A549 (cell line): Measurements from ENCODE around the gene GMCL1. TPM values are rescaled to one million over a fixed set of nuclear protein-coding genes. Genes with fewer than 3 reads are reported as not detected.
A peak's percentile ranks its signal among the peaks of the same experiment; 100 is the strongest.

Experiments
- ATAC-seq, 2 experiments: fragments of 200-7000 bp in 1 of 2; fragments of >200 bp in 1 of 2; cut with Nextera tagmentation in 1 of 2; cut with Tn5 transposase in 1 of 2; 3 replicates each; pipeline versions ENCODE4 v1.8.0 to v1.9.1; 2018 to 2020; ENCODE audit warnings: mild to moderate bottlenecking in 1 of 2, moderate library complexity in 1 of 2
- CTCF ChIA-PET: fragments of 300-600 bp; sonication (Branson Sonifier 250); formaldehyde crosslinking; extraction: SDS; loops from one replicate; lab custom pipeline; 2021; ENCODE audit warnings: antibody characterized with exemption, inconsistent platforms; lab: Yijun Ruan, JAX
- POLR2A ChIA-PET: fragments of 350-600 bp; formaldehyde crosslinking; extraction: SDS; loops from one replicate; lab custom pipeline; 2021; ENCODE audit warnings: antibody characterized with exemption, inconsistent platforms; lab: Yijun Ruan, JAX
- DNase-seq, 2 experiments: peaks; one replicate each; pipeline versions ENCODE4 v3.0.0 to v3.0.0-alpha.2; 2011 to 2016; ENCODE audit warnings: low read depth in 1 of 2, low spot score in 1 of 2
- FAIRE-seq: peaks from 2 replicates; lab custom pipeline; 2011; peaks lifted over from hg19 to GRCh38; lab: Jason Lieb, UNC
- H3K27ac ChIP-seq, 2 experiments: fragments of >200 bp; sonication (Bioruptor Twin); formaldehyde crosslinking; 3 replicates each; pipeline ENCODE4 v1.5.1; 2016 to 2017
- H3K4me1 ChIP-seq: fragments of >200 bp; sonication (Bioruptor Twin); formaldehyde crosslinking; 3 replicates; pipeline ENCODE4 v1.6.1; 2016
- H3K4me2 ChIP-seq: fragments of >200 bp; sonication (Bioruptor Twin); formaldehyde crosslinking; 3 replicates; pipeline ENCODE4 v1.6.1; 2016
- H3K4me3 ChIP-seq: fragments of >200 bp; sonication (Bioruptor Twin); formaldehyde crosslinking; 3 replicates; pipeline ENCODE4 v1.5.1; 2016
- H3K9me3 ChIP-seq: fragments of >200 bp; sonication (Bioruptor Twin); formaldehyde crosslinking; 3 replicates; pipeline ENCODE4 v1.6.1; 2016
- CBX2 ChIP-seq: fragments of 200-600 bp; sonication (generic); IDR thresholded peaks from 2 replicates; pipeline ENCODE4 v1.6.1; 2016; ENCODE audit warnings: low read depth, mild to moderate bottlenecking, borderline replicate concordance
- CBX8 ChIP-seq: fragments of 200-600 bp; sonication (generic); IDR thresholded peaks from 2 replicates; pipeline ENCODE4 v1.6.1; 2016
- CEBPB ChIP-seq, 2 experiments: fragments of >200 bp in 1 of 2; sonication (Bioruptor Twin) in 1 of 2; formaldehyde crosslinking in 1 of 2; IDR thresholded peaks; 2 replicates each; pipeline ENCODE4 v1.6.1; 2012 to 2016
- CHD2 ChIP-seq: fragments of 150-350 bp; IDR thresholded peaks from 2 replicates; pipeline ENCODE4 v1.6.1; 2014; ENCODE audit warnings: low read length; ENCODE audit not compliant: partially characterized antibody
- EHF ChIP-seq: fragments of 250-450 bp; sonication (Bioruptor Pico); IDR thresholded peaks from 2 replicates; pipeline ENCODE4 v1.5.0; 2020; ENCODE audit warnings: mild to moderate bottlenecking
- EHMT2 ChIP-seq: fragments of 200-600 bp; sonication (generic); IDR thresholded peaks from 2 replicates; pipeline ENCODE4 v1.6.1; 2016; ENCODE audit warnings: antibody characterized with exemption, low read depth, mild to moderate bottlenecking, moderate library complexity
- EP300 ChIP-seq, 2 experiments: fragments of >200 bp; sonication (Bioruptor Twin); formaldehyde crosslinking; IDR thresholded peaks; 2 replicates in 1 of 2; 3 replicates in 1 of 2; pipeline ENCODE4 v1.6.1; 2016 to 2017
- ESRRA ChIP-seq: fragments of 150-350 bp; IDR thresholded peaks from 2 replicates; pipeline ENCODE4 v1.6.1; 2014; ENCODE audit warnings: mild to moderate bottlenecking, low read length, borderline replicate concordance
- FOSB ChIP-seq: fragments of 250-450 bp; sonication (Bioruptor Pico); IDR thresholded peaks from 2 replicates; pipeline ENCODE4 v1.5.0; 2020; ENCODE audit warnings: mild to moderate bottlenecking, moderate library complexity
- GATA3 ChIP-seq: IDR thresholded peaks from 2 replicates; pipeline ENCODE4 v1.6.1; 2012; ENCODE audit warnings: borderline replicate concordance
- HOXA7 ChIP-seq: fragments of 250-450 bp; sonication (Bioruptor Pico); IDR thresholded peaks from 2 replicates; pipeline ENCODE4 v1.5.0; 2020; ENCODE audit warnings: mild to moderate bottlenecking, moderate library complexity
- HOXB13 ChIP-seq: fragments of 250-450 bp; sonication (Bioruptor Pico); IDR thresholded peaks from 2 replicates; pipeline ENCODE4 v1.5.0; 2020; ENCODE audit warnings: low read depth, mild to moderate bottlenecking, moderate library complexity
- JUNB ChIP-seq: fragments of >200 bp; sonication (Bioruptor Twin); formaldehyde crosslinking; IDR thresholded peaks from 2 replicates; pipeline ENCODE4 v1.6.1; 2016
- KDM5A ChIP-seq: fragments of 200-600 bp; sonication (generic); IDR thresholded peaks from 2 replicates; pipeline ENCODE4 v1.6.1; 2016; ENCODE audit warnings: antibody characterized with exemption, mild to moderate bottlenecking
- NPAS2 ChIP-seq: fragments of 250-450 bp; sonication (Bioruptor Pico); IDR thresholded peaks from 2 replicates; pipeline ENCODE4 v1.8.0; 2022; ENCODE audit warnings: mild to moderate bottlenecking, moderate library complexity, borderline replicate concordance
- NR3C1 ChIP-seq: fragments of >200 bp; sonication (Bioruptor Twin); formaldehyde crosslinking; IDR thresholded peaks from 3 replicates; pipeline ENCODE4 v1.6.1; 2017
- PHF8 ChIP-seq: fragments of 200-600 bp; sonication (generic); IDR thresholded peaks from 2 replicates; pipeline ENCODE4 v1.6.1; 2016; ENCODE audit warnings: low read depth, mild to moderate bottlenecking, antibody characterized with exemption, moderate library complexity, borderline replicate concordance
- POLR2A ChIP-seq: IDR thresholded peaks from 2 replicates; pipeline ENCODE4 v1.6.1; 2012; ENCODE audit warnings: mild to moderate bottlenecking, low read length
- POLR2AphosphoS2 ChIP-seq: conservative IDR thresholded peaks from 2 replicates; pipeline ENCODE4 v1.6.1; 2012; ENCODE audit warnings: low read length, improper control_type of control experiment, inconsistent platforms
- RFX5 ChIP-seq: fragments of 450-650 bp; IDR thresholded peaks from 2 replicates; pipeline ENCODE4 v1.7.1; 2014; ENCODE audit warnings: antibody characterized with exemption, mild to moderate bottlenecking, moderate library complexity
- SMC3 ChIP-seq: fragments of >200 bp; sonication (Bioruptor Twin); formaldehyde crosslinking; IDR thresholded peaks from 3 replicates; pipeline ENCODE4 v1.6.1; 2018; ENCODE audit warnings: inconsistent platforms
- SREBF2 ChIP-seq: fragments of 450-650 bp; IDR thresholded peaks from 2 replicates; pipeline ENCODE4 v1.6.1; 2014; ENCODE audit warnings: mild to moderate bottlenecking, moderate library complexity
- ZNF302 ChIP-seq: fragments of 250-450 bp; sonication (Bioruptor Pico); IDR thresholded peaks from 2 replicates; pipeline ENCODE4 v1.9.0; 2021; ENCODE audit warnings: inconsistent platforms, mild to moderate bottlenecking, moderate library complexity
- ZSCAN20 ChIP-seq: fragments of 250-450 bp; sonication (Bioruptor Pico); IDR thresholded peaks from 2 replicates; pipeline ENCODE4 v1.8.0; 2022; ENCODE audit warnings: mild to moderate bottlenecking, moderate library complexity
- WGBS: methylation state at CpG from one replicate; pipeline ENCODE4 v1.1.6; 2017; ENCODE audit errors: missing lambda C conversion rate; 5-methylcytosine and 5-hydroxymethylcytosine counted together
- polyA plus RNA-seq, 4 experiments: library from polyadenylated mRNA; depleted of rRNA in 3 of 4; stranded (reverse); fragments of >200 nt; fragmentation: RNase III in 1 of 4; extraction: RNeasy Plus Mini Kit Qiagen cat#74134 plus additional on column Dnase treatment in 1 of 4; gene quantifications; 2 replicates in 3 of 4; 3 replicates in 1 of 4; pipeline ENCODE4 v1.2.3, GENCODE V29; 2011 to 2017
- TF ChIP-seq, protein P1 (sequence below): fragments of 250-450 bp; sonication (Bioruptor Pico); IDR thresholded peaks from 2 replicates; pipeline ENCODE4 v1.5.0; 2021; ENCODE audit warnings: mild to moderate bottlenecking, moderate library complexity, borderline replicate concordance
- TF ChIP-seq, protein P2 (sequence below): fragments of 250-450 bp; sonication (Bioruptor Pico); IDR thresholded peaks from 2 replicates; pipeline ENCODE4 v1.5.0; 2020; ENCODE audit warnings: low read depth, mild to moderate bottlenecking, moderate library complexity
- TF ChIP-seq, protein P3 (sequence below): IDR thresholded peaks from 2 replicates; pipeline ENCODE4 v1.6.1; 2012
- TF ChIP-seq, protein P4 (sequence below): fragments of >200 bp; sonication (Bioruptor Twin); formaldehyde crosslinking; IDR thresholded peaks from 3 replicates; pipeline ENCODE4 v1.5.1; 2016

GMCL1 gene
- polyA plus RNA-seq, 2 of the 4 experiments (the other 2 are of a cell fraction), result 16.6 to 21.1 TPM

DNA sequence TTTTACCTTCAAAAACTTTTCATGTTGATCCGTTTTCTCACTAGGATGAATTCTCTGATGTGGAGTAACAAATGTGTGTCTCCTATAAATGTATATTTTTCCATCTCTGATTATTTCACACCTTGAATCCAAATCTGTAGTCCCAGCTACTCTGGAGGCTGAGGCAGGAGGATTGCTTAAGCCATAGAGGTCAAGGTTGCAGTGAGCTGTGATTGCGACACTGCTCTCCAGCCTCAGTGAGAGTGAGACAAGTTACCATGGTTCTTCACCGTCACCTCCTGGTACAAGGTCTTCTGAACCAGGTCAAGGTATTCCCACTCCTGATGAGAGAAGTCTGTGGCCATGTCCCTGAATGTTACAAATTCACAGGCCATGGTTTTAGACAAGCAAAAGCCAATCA lies 15.1 kb downstream of the GMCL1 start:
- Histone ChIP-seq H3K4me2 (no peak overlapping the region), H3K4me1 (peaks cover 7% of the 10 kb centered on the region; the same call in 2 of the 3 replicates), H3K27ac (no peak overlapping the region), H3K9me3 (no peaks in the 10 kb centered on the region), H3K4me3 (no peak overlapping the region)
- ChIA-PET CTCF (interaction anchor here (1.1 kb wide), 1 partner anchor 27 kb away, joined by 3 read pairs; no protein-coding TSS in a partner anchor), POLR2A (no interaction called here)
- DNase-seq (no peak), FAIRE-seq (peak; percentile 36), ATAC-seq (no peak)
- TF ChIP-seq CEBPB (IDR thresholded peaks at IDR 0.05) (peak in 1 of 2 experiments; percentile 79; a peak in 2 of 4 replicates), ZNF302 (no peak), CBX8 (no peak), ZSCAN20 (CRISPR knock-in tag) (no peak), RFX5 (no peak), CHD2 (no peak), NR3C1 (no peak)
- TF ChIP-seq, protein P1, sequence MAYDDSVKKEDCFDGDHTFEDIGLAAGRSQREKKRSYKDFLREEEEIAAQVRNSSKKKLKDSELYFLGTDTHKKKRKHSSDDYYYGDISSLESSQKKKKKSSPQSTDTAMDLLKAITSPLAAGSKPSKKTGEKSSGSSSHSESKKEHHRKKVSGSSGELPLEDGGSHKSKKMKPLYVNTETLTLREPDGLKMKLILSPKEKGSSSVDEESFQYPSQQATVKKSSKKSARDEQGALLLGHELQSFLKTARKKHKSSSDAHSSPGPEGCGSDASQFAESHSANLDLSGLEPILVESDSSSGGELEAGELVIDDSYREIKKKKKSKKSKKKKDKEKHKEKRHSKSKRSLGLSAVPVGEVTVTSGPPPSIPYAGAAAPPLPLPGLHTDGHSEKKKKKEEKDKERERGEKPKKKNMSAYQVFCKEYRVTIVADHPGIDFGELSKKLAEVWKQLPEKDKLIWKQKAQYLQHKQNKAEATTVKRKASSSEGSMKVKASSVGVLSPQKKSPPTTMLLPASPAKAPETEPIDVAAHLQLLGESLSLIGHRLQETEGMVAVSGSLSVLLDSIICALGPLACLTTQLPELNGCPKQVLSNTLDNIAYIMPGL (CRISPR knock-in tag), result no peak
- WGBS, result 92% methylated on average over 3 of the region's 3 CpGs

DNA sequence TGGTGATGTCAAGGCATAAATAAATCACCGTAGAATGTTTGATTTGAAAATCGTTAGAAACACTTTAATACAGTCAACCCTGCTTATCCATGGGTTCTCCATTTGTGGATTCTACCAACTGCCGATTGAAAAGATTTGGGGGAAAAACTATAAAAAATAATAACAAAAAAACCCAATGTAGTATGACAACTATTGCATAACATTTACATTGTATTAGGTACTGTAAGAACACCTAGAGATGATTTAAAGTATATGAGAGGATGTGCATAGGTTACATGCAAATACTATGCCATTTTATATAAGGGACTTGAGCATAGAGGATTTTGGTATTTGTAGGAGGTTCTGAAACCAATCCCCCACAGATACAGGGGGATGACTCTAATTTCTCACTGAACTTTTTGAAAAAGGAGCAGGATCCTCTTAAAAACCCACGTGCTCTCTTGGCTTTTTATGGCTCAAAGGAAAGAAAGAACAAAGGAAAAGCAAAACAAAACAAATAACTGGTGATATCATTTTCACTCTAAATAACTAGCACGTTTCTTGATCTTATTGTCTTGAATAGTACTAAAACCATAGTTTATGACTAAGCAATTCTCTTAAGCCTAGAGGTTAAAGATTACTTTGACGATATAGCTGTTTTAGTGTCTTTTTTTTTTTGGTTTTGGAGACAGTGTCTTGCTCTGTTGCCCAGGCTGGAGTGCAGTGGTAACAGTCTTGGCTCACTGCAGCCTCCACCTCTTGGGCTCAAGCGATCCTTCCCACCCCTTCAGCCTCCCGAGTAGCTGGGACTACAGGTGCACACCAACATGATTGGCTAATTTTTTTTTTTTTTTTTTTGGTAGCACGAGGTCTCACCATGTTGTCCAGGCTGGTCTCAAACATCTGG lies 17.0 kb downstream of the GMCL1 start:
- WGBS, result 90% methylated on average over 9 of the region's 9 CpGs
- DNase-seq (no peak), FAIRE-seq (no peak)

DNA sequence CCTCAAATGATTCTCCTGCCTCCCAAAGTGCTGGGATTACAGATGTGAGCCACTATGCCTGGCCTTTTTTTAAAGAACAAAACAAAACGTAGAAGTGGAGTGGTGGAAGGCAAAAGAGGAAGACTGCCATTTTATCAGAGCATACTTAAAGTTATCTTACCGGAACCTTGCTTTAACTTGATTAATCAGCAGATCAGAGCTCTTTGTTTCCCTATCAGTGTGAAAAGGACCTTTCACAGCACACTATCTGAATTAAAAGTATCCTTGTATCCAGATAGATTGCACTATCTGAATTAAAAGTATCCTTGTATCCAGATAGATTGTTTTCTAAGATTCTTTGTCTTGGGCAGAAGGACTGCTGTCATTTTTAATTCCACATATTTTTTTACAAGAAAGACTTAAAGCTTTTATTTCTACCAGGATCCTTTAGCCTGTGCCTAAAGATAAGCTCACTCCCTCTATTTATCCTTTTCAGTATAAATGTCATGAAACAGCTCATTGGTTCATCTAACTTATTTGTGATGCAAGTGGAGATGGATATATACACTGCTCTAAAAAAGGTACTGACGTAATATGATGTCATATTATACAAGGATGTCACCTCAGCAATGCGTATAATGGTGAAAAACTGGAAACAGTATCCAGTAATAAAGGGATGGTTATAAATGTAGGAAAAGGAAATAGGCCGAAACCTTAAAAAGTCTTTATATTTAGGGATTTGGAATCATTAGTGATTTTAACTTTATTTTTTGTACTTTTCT lies 17.8 kb downstream of the GMCL1 start:
- WGBS, result 91% methylated on average over 5 of the region's 5 CpGs
- FAIRE-seq (peak; percentile 86), ATAC-seq (no peak), DNase-seq (no peak)
- Histone ChIP-seq H3K4me2 (no peak overlapping the region), H3K9me3 (no peaks in the 10 kb centered on the region), H3K4me3 (no peak overlapping the region), H3K4me1 (peaks cover 7% of the 10 kb centered on the region; the same call in 2 of the 3 replicates), H3K27ac (no peak overlapping the region)
- ChIA-PET POLR2A (no interaction called here), CTCF (interaction anchor here (0.8 to 1.4 kb wide), 3 partner anchors 27 to 123 kb away, joined by 3 to 4 read pairs (median 4); no protein-coding TSS in a partner anchor)
- no peak for TF ChIP-seq RFX5
- TF ChIP-seq EP300 (IDR thresholded peaks at IDR 0.05), result no peak
- TF ChIP-seq, protein P2, sequence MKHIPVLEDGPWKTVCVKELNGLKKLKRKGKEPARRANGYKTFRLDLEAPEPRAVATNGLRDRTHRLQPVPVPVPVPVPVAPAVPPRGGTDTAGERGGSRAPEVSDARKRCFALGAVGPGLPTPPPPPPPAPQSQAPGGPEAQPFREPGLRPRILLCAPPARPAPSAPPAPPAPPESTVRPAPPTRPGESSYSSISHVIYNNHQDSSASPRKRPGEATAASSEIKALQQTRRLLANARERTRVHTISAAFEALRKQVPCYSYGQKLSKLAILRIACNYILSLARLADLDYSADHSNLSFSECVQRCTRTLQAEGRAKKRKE, result no peak
- TF ChIP-seq, protein P3, sequence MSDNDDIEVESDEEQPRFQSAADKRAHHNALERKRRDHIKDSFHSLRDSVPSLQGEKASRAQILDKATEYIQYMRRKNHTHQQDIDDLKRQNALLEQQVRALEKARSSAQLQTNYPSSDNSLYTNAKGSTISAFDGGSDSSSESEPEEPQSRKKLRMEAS, result no peak
- no peak for TF ChIP-seq GATA3
- no peak for TF ChIP-seq CBX2
- TF ChIP-seq POLR2AphosphoS2, result no peak
- TF ChIP-seq CEBPB (IDR thresholded peaks at IDR 0.05), result no peak
- no peak for TF ChIP-seq ESRRA
- TF ChIP-seq, protein P4, sequence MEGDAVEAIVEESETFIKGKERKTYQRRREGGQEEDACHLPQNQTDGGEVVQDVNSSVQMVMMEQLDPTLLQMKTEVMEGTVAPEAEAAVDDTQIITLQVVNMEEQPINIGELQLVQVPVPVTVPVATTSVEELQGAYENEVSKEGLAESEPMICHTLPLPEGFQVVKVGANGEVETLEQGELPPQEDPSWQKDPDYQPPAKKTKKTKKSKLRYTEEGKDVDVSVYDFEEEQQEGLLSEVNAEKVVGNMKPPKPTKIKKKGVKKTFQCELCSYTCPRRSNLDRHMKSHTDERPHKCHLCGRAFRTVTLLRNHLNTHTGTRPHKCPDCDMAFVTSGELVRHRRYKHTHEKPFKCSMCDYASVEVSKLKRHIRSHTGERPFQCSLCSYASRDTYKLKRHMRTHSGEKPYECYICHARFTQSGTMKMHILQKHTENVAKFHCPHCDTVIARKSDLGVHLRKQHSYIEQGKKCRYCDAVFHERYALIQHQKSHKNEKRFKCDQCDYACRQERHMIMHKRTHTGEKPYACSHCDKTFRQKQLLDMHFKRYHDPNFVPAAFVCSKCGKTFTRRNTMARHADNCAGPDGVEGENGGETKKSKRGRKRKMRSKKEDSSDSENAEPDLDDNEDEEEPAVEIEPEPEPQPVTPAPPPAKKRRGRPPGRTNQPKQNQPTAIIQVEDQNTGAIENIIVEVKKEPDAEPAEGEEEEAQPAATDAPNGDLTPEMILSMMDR, result no peak
- TF ChIP-seq HOXB13, result no peak
- TF ChIP-seq CHD2, result no peak
- TF ChIP-seq HOXA7 (CRISPR knock-in tag), result no peak
- TF ChIP-seq ZNF302, result no peak

More for the DNA sequence above, 17.0 kb downstream of the GMCL1 start:
- ChIA-PET POLR2A (no interaction called here), CTCF (interaction anchor here (0.6 to 0.9 kb wide), 2 partner anchors 30 to 80 kb away, joined by 4 read pairs; no protein-coding TSS in a partner anchor)
- TF ChIP-seq EHMT2 (no peak), PHF8 (no peak), ZSCAN20 (CRISPR knock-in tag) (no peak), POLR2AphosphoS2 (no peak), NR3C1 (no peak), GATA3 (no peak), NPAS2 (CRISPR knock-in tag) (no peak), SMC3 (no peak), SREBF2 (no peak), POLR2A (no peak), RFX5 (no peak), KDM5A (no peak), FOSB (no peak), JUNB (no peak), EHF (CRISPR knock-in tag) (no peak), HOXB13 (no peak), ZNF302 (no peak), CBX2 (no peak)
- Histone ChIP-seq H3K4me1 (peaks cover 7% of the 10 kb centered on the region; the same call in 2 of the 3 replicates), H3K27ac (no peak overlapping the region), H3K4me3 (no peak overlapping the region), H3K4me2 (no peak overlapping the region), H3K9me3 (no peaks in the 10 kb centered on the region)
- ATAC-seq, result no peak
